ENCODE measurements around the gene BCAM.

The BCAM gene

DNA sequence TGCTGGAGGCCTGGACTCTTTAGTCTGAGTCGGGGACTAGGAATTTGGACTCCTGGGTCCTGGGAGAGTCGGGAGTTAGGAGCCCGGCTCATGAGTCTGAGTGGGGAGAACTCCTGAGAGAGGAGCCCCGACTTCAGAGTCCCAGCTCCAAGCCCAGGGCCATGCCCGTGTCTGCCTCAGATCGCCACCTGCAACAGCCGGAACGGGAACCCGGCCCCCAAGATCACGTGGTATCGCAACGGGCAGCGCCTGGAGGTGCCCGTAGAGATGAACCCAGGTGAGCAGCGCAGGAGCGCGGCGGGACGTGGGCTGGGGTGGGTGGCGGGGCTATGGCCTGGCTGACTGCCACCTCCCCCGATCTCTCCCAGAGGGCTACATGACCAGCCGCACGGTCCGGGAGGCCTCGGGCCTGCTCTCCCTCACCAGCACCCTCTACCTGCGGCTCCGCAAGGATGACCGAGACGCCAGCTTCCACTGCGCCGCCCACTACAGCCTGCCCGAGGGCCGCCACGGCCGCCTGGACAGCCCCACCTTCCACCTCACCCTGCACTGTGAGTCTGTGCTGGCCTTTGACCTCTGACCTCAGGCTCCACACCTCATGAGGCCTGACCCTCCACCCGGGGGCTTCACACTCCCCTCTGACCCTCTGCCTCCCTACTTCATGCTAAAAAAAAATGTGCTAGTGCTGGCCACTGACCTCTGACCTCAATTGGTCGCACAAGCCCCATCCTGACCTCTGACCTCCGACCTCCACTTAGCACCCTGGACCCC, 4.4 kb downstream of the BCAM start:
- TF ChIP-seq, protein P1, sequence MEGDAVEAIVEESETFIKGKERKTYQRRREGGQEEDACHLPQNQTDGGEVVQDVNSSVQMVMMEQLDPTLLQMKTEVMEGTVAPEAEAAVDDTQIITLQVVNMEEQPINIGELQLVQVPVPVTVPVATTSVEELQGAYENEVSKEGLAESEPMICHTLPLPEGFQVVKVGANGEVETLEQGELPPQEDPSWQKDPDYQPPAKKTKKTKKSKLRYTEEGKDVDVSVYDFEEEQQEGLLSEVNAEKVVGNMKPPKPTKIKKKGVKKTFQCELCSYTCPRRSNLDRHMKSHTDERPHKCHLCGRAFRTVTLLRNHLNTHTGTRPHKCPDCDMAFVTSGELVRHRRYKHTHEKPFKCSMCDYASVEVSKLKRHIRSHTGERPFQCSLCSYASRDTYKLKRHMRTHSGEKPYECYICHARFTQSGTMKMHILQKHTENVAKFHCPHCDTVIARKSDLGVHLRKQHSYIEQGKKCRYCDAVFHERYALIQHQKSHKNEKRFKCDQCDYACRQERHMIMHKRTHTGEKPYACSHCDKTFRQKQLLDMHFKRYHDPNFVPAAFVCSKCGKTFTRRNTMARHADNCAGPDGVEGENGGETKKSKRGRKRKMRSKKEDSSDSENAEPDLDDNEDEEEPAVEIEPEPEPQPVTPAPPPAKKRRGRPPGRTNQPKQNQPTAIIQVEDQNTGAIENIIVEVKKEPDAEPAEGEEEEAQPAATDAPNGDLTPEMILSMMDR (conservative IDR thresholded peaks at IDR 0.05): no peak
- no peak for TF ChIP-seq ZFX (IDR thresholded peaks at IDR 0.05)
- no peak overlapping the region for H3K27ac ChIP-seq

DNA sequence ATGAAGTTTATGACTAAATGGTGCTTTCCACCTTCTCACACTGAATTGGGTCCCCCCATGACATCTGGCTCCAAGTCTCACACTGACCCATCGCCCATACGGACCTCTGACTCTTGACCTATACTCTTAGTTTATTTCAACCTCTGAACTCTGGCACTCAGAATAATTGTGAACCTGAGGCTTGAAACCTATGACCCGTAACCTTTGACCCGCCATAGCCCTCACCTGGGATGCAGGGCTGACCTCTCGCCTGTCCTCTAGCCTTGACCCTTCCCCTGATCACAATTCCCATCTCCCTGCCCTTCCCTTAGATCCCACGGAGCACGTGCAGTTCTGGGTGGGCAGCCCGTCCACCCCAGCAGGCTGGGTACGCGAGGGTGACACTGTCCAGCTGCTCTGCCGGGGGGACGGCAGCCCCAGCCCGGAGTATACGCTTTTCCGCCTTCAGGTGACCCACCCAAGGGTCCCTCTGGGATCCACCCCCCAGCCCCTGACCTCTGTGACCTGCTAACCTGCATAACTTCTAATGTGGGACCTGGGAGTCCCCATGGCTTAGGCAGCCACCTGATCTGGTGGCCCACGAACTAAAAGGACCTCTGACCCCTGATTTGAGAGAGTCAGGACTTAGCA, 5.1 kb downstream of the BCAM start:
- TF ChIP-seq, protein P1 (conservative IDR thresholded peaks at IDR 0.05): no peak
- TF ChIP-seq ZFX (IDR thresholded peaks at IDR 0.05): no peak
- no peak overlapping the region for H3K27ac ChIP-seq

DNA sequence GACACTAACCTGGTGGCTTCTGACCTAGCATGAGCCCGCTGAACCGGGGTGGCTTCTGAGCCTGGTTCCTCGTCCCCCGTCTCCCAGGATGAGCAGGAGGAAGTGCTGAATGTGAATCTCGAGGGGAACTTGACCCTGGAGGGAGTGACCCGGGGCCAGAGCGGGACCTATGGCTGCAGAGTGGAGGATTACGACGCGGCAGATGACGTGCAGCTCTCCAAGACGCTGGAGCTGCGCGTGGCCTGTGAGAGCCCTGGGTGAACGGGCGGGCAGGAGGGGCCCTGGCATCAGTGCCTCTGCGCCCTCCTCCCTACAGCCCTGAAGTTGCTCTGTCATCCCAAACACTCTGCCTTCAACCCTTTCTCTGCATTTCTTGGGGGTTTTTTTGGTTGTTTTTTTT, 5.6 kb downstream of the BCAM start:
- TF ChIP-seq ZFX (IDR thresholded peaks at IDR 0.05): no peak
- TF ChIP-seq, protein P1 (conservative IDR thresholded peaks at IDR 0.05): no peak
- H3K27ac ChIP-seq: no peak overlapping the region

DNA sequence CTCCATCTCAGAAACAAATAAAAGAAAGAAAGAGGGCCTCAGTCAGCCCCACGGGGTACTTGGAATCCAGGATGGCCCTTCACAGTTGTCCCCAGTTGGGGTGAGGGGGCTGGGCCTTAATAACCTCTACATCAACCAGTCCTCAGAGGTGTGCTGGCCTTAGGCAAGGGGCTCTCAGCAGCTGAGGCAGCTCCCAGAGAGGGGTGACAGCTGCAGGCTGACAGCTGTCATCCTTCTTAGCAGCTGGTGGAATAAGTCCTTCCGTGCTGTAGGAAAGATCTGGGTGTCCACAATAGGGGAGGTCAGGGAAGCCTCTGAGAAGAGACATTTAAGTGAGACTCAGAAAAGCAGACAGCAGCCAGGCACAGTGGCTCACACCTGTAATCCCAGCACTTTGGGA, 7.4 kb downstream of the BCAM start:
- no peak overlapping the region for H3K27ac ChIP-seq
- TF ChIP-seq ZFX (IDR thresholded peaks at IDR 0.05): no peak
- TF ChIP-seq, protein P1 (conservative IDR thresholded peaks at IDR 0.05): no peak

- no peak overlapping the region for H3K27ac ChIP-seq
- TF ChIP-seq, protein P1 (conservative IDR thresholded peaks at IDR 0.05): no peak
- TF ChIP-seq ZFX (IDR thresholded peaks at IDR 0.05): no peak
Observed at GRCh38 chr19:44817725-44818465, 9.0 kb downstream of the BCAM start.

- no peak overlapping the region for H3K27ac ChIP-seq
- no peak for TF ChIP-seq ZFX (IDR thresholded peaks at IDR 0.05)
- TF ChIP-seq, protein P1 (conservative IDR thresholded peaks at IDR 0.05): no peak
Observed at GRCh38 chr19:44818466-44819031, 9.6 kb downstream of the BCAM start.

Data from C4-2B (cell line).